Endodermal cell (in vitro differentiated cells): ENCODE results near the gene C1orf105. TPM values are rescaled to one million over a fixed set of nuclear protein-coding genes. Genes with fewer than 3 reads are reported as not detected.
"Not testable (repeated sequence)": the region's sequence is repeated elsewhere in the genome, so short reads cannot be mapped to it uniquely, and the experiment has no call there.

ENCODE experiments used
- DNase-seq: peaks from one replicate; pipeline ENCODE4 v3.0.0-alpha.2; 2017
- H3K27ac ChIP-seq: 2 replicates; pipeline ENCODE4 v1.5.1; 2013; ENCODE audit warnings: mild to moderate bottlenecking, low read depth, low read length, moderate library complexity
- H3K27me3 ChIP-seq: 2 replicates; pipeline ENCODE4 v1.6.1; 2013; ENCODE audit warnings: mild to moderate bottlenecking, low read length, moderate library complexity; ENCODE audit not compliant: insufficient read depth, control insufficient read depth, poor library complexity, severe bottlenecking
- H3K36me3 ChIP-seq: 2 replicates; pipeline ENCODE4 v1.7.0; 2013; ENCODE audit warnings: mild to moderate bottlenecking, low read length, moderate library complexity; ENCODE audit not compliant: control insufficient read depth, insufficient read depth
- H3K4me1 ChIP-seq: one replicate; pipeline ENCODE4 v1.7.0; 2013; ENCODE audit warnings: low read length; ENCODE audit not compliant: control insufficient read depth, insufficient read depth
- H3K4me3 ChIP-seq: 2 replicates; pipeline ENCODE4 v1.5.1; 2013; ENCODE audit warnings: mild to moderate bottlenecking, low read length, moderate library complexity
- H3K9ac ChIP-seq: 2 replicates; pipeline ENCODE4 v1.6.1; 2013; ENCODE audit warnings: mild to moderate bottlenecking, low read length, moderate library complexity; ENCODE audit not compliant: poor library complexity, severe bottlenecking; ENCODE audit errors: extremely low read depth
- H3K9me3 ChIP-seq: 2 replicates; pipeline ENCODE4 v1.6.1; 2013; ENCODE audit warnings: mild to moderate bottlenecking, low read length, moderate library complexity; ENCODE audit not compliant: control insufficient read depth
- H3K27ac Mint-ChIP-seq: 2 replicates; pipeline ENCODE4 v1.8.0; 2020; ENCODE audit warnings: mixed read lengths
- H3K27me3 Mint-ChIP-seq: 2 replicates; pipeline ENCODE4 v1.8.0; 2021; ENCODE audit warnings: mild to moderate bottlenecking, mixed read lengths; ENCODE audit not compliant: insufficient read depth
- H3K36me3 Mint-ChIP-seq: 2 replicates; pipeline ENCODE4 v1.8.0; 2020; ENCODE audit warnings: low read depth, mixed read lengths
- H3K4me1 Mint-ChIP-seq: 2 replicates; pipeline ENCODE4 v1.8.0; 2020; ENCODE audit warnings: mixed read lengths
- H3K4me3 Mint-ChIP-seq: 2 replicates; pipeline ENCODE4 v1.8.0; 2020; ENCODE audit warnings: mild to moderate bottlenecking, moderate library complexity, mixed read lengths
- H3K9me3 Mint-ChIP-seq: 2 replicates; pipeline ENCODE4 v1.8.0; 2020; ENCODE audit warnings: mild to moderate bottlenecking, mixed read lengths
- CTCF ChIP-seq: fragments of 200-600 bp; sonication (generic); conservative IDR thresholded peaks from 2 replicates; pipeline ENCODE4 v1.5.0; 2021; ENCODE audit warnings: antibody characterized with exemption, mild to moderate bottlenecking
- WGBS, 2 experiments: methylation state at CpG; one replicate each; pipeline versions ENCODE4 v1.1.5 to v1.1.7; 2013; ENCODE audit warnings: missing lambda C conversion rate in 2 of 2, mixed read lengths in 1 of 2; ENCODE audit not compliant: insufficient coverage in 1 of 2, insufficient read length in 1 of 2; 5-methylcytosine and 5-hydroxymethylcytosine counted together
- total RNA-seq, 2 donors: library from RNA; stranded (reverse); fragmentation: NEBNext Ultra II Directional in 1 of 2; extraction: Animal tissue kit (Norgen Biotek cat#: 25700) in 1 of 2; gene quantifications; 2 replicates in 1 of 2; 3 replicates in 1 of 2; pipeline ENCODE4 v1.2.1, GENCODE V29; 2021

C1orf105 gene
- total RNA-seq, 2 donors from 2014 or later: not detected

- no peak for TF ChIP-seq CTCF
- H3K9me3 Mint-ChIP-seq: peaks cover 7% of the 10 kb centered on the region
- WGBS, 2 experiments: 81% methylated on average over 1 of the region's 1 CpG; no CpG with 5 or more reads in 1 of the 2 experiments
- Histone ChIP-seq H3K27me3 (no peaks in the 10 kb centered on the region), H3K27ac (no peak overlapping the region), H3K9me3 (no peaks in the 10 kb centered on the region), H3K9ac (no peak overlapping the region), H3K36me3 (no peaks in the 10 kb centered on the region), H3K4me3 (no peak overlapping the region), H3K4me1 (no peaks in the 10 kb centered on the region)
- DNase-seq: no peak
- no peak overlapping the region for H3K4me3 Mint-ChIP-seq
- no peaks in the 10 kb centered on the region for H3K27me3 Mint-ChIP-seq
- H3K27ac Mint-ChIP-seq: no peak overlapping the region
- peaks cover 2% of the 10 kb centered on the region for H3K36me3 Mint-ChIP-seq
- H3K4me1 Mint-ChIP-seq: peaks cover 20% of the 10 kb centered on the region
Observed at GRCh38 chr1:172430128-172430454, 9.6 kb downstream of the C1orf105 start.

GRCh38 chr1:172431204-172431603, 10.7 kb downstream of the C1orf105 start:
- Mint-ChIP-seq H3K27me3 (no peaks in the 10 kb centered on the region), H3K4me3 (no peak overlapping the region), H3K36me3 (peaks cover 2% of the 10 kb centered on the region), H3K27ac (no peak overlapping the region), H3K9me3 (peaks cover 13% of the 10 kb centered on the region), H3K4me1 (peaks cover 20% of the 10 kb centered on the region)
- H3K27me3 ChIP-seq: no peaks in the 10 kb centered on the region
- no peak for TF ChIP-seq CTCF
- no peak overlapping the region for H3K27ac ChIP-seq
- no peak for DNase-seq
- H3K9ac ChIP-seq: no peak overlapping the region
- no peaks in the 10 kb centered on the region for H3K9me3 ChIP-seq
- no peaks in the 10 kb centered on the region for H3K36me3 ChIP-seq
- 83 to 98% methylated on average over 1 to 2 of the region's 2 CpGs for WGBS, 2 experiments
- no peaks in the 10 kb centered on the region for H3K4me1 ChIP-seq
- no peak overlapping the region for H3K4me3 ChIP-seq

GRCh38 chr1:172431721-172432192, 11.3 kb downstream of the C1orf105 start:
- DNase-seq: peak; percentile 56
- 76 to 80% methylated on average over 6 to 9 of the region's 9 CpGs for WGBS, 2 experiments

GRCh38 chr1:172437183-172437582, 16.7 kb downstream of the C1orf105 start:
- Mint-ChIP-seq H3K9me3 (peaks cover 18% of the 10 kb centered on the region), H3K36me3 (peaks cover 12% of the 10 kb centered on the region)
- H3K4me1 Mint-ChIP-seq, H3K27ac Mint-ChIP-seq, H3K36me3 ChIP-seq, DNase-seq, H3K4me3 ChIP-seq, H3K27me3 ChIP-seq, H3K27me3 Mint-ChIP-seq, H3K27ac ChIP-seq, H3K4me3 Mint-ChIP-seq, H3K9me3 ChIP-seq, H3K9ac ChIP-seq, H3K4me1 ChIP-seq: not testable (repeated sequence)
- WGBS, 2 experiments: 100% methylated on average over 1 of the region's 3 CpGs; no CpG with 5 or more reads in 1 of the 2 experiments

More at GRCh38 chr1:172431721-172432192, 11.3 kb downstream of the C1orf105 start:
- Histone ChIP-seq H3K9me3 (no peaks in the 10 kb centered on the region), H3K27ac (no peak overlapping the region), H3K4me3 (no peak overlapping the region), H3K4me1 (no peaks in the 10 kb centered on the region), H3K27me3 (no peaks in the 10 kb centered on the region), H3K9ac (no peak overlapping the region), H3K36me3 (no peaks in the 10 kb centered on the region)
- TF ChIP-seq CTCF: no peak
- Mint-ChIP-seq H3K27me3 (no peaks in the 10 kb centered on the region), H3K9me3 (peaks cover 14% of the 10 kb centered on the region), H3K27ac (no peak overlapping the region), H3K4me3 (no peak overlapping the region), H3K4me1 (peaks cover 20% of the 10 kb centered on the region), H3K36me3 (peaks cover 2% of the 10 kb centered on the region)
